SW 1271 (cell line): ENCODE data around the gene DEPDC1.
"Not testable (repeated sequence)": the region's sequence is repeated elsewhere in the genome, so short reads cannot be mapped to it uniquely, and the experiment has no call there.

Source experiments
- DNase-seq, 2 experiments: peaks; one replicate each; lab custom pipeline; 2025; lab: John Stamatoyannopoulos, UW

Gene DEPDC1

GRCh38 chr1:68478662-68479061, 18.2 kb downstream of the DEPDC1 start:
- no peak for DNase-seq

DNA sequence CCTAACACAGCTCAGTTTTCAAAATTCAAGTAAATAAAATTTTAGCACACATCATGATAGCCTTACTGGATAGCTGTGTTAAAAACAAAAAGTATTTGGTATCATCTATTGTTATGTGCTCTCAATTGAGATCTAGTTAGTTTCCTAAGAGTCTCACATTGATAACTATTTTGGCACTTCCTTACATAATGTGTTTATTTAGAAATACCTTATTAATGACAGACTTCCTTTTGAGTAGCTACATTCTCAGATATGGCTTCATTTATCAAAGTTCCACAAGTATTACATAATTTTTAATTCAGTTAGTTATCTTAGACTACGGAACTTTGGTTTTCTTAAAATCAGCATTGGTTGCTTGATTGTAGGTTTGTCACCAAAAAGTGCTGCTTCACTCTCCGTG, 20.3 kb downstream of the DEPDC1 start:
- DNase-seq = not testable (repeated sequence)

DNA sequence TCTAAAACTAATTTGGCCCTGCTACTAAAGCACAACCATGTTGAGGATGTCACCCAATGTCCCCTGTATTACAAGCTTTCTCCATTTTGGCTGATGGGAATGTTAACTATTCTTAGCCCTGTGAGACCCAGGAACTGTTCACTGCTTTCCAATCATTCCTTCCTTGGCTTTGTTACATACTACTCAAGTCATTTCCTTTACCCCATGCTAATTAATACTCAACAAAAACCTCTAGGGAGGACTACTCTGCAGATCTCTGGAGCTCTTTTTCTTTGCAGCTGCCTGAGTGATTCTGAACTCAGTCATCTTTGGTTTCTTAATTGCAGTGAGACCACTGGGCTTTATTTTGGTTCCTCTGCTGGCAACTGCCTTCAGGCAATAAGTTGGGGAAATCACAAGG, 23.8 kb downstream of the DEPDC1 start:
- DNase-seq = no peak

GRCh38 chr1:68470388-68470970, 26.4 kb downstream of the DEPDC1 start:
- DNase-seq = peak in 1 of 2 experiments; percentile 3

GRCh38 chr1:68464891-68465290, 32.0 kb downstream of the DEPDC1 start:
- DNase-seq = no peak

- no peak for DNase-seq
Measured at GRCh38 chr1:68460935-68461334, 35.9 kb downstream of the DEPDC1 start.

DNA sequence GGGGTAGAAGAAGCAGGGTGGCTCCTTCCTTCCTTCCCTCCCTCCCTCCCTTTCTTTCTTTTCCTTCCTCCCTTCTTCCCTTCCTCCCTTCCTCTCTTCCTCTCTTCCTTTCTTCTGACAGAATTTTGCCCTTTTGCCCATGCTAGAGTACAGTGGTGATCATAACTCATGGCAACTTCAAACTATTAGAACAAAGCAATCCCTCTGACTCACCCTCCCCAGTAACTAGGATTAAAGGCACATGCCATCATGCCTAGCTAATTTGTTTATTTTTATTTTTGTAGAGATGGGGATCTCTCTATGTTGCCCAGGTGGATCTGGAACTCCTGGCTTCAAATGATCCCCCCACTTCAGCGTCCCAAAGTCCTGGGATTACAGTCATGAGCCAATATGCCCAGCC, 37.1 kb downstream of the DEPDC1 start:
- DNase-seq = no peak

DNA sequence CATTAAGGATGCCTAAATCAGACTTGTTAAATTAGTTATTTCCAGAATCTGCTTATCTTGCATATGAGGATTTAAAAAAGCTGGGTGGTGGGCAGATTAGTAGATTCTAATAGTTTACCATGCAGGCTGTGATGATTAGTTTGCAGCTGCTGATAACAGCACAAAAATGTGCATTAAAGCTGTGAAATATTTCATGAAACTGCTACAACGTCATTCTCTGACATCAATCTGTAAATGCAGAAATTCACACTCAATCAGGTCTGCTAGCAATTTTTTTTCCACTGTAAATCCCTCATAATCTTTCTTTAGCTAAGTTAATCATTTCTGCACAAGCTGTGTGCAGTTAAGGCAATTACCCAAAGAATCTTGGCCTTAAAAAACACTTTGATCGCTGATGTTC, 37.8 kb downstream of the DEPDC1 start:
- no peak for DNase-seq

DNA sequence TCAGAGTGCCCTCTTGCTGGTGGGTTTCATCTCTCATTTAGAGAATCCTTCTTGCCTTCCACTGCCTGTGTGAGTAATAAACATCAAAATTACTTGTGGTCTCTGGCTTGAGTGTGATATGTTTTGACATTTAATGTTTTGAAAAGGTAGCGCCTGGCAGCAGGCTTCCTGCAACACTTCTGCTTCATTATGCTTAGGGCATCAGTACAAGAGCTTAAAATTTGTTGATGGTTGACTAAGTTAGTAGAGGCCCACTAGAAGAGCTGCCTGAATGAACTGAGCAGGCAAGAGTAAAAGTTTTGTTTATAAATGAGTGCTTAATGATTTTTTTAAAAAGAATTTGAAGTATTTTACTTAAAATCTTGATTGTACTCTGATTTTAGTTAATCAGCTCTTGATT, 40.7 kb downstream of the DEPDC1 start:
- no peak for DNase-seq

DNA sequence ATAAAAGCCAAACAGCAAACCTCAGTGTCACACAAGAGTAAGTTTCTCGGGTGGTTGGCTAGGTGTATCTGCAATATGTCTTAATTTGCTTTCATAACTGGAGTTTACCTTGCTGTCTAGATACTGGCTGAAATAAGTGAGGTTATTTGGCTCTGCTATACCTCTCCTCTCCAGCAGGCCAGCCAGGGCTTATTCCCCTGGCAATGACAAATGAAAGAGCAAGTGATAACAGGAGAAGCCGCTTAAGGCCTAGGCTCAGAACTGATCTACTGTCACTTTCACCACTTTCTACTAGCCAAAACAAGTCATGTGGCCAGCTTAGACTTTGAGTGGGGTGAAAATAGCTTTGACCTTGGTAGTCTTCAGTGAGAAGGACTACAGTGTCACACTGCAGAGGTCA, 42.3 kb downstream of the DEPDC1 start:
- no peak for DNase-seq

DNA sequence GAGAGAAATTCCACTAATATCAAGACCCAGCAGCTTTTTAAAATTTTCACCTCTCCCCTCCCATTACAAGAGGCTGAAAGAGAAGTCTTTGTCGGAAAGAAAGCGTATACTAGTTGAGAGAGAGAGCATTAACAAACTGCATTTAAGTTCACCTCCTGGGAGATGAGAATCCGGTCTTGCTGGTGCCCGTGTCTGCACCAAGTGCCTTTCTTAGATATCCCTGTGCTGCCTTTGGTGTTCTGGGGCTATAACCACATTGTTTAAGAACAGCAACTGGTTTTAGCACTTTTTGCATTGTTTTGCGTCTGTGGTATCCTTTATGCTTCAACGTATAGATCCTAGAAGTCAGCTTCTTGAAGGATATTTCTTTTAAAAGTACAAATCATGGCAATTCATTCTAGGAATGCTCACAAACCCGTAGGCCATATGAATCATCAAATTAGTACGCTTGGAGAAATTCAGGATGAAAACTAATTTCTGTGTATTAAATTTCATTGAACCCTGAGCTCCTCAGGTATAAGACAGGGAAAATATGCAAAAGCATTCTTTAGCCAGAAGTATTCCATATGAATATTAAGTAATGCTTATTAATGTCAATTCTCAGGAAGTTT, 43.7 kb downstream of the DEPDC1 start:
- DNase-seq = no peak

- no peak for DNase-seq
Measured at GRCh38 chr1:68449901-68450300, 47.0 kb downstream of the DEPDC1 start, which contains the start of gene RPE65. Gene RPE65, minus strand, starts transcription at chr1:68449954. Its CDS starts 49 bp downstream, at chr1:68449905.

DNA sequence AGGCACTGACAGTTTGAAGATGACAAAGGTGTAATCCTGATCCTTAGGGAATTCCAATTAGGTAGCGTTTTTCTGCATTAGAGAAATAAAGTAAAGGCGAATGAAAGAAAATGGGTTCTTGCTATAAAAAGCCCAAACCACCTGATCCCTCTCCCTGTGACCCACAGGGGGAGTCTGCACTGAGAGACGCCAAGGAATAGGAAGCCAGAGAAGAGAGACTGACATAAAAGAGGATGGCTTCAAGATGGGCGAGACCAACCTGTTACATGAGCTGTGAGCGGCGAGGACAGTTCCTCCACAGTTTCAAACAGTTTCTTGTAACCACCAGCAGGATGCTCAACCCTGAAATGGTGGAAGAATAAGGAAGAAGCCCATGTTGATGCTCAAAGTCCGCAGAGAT, 48.5 kb downstream of the DEPDC1 start:
- no peak for DNase-seq

DNA sequence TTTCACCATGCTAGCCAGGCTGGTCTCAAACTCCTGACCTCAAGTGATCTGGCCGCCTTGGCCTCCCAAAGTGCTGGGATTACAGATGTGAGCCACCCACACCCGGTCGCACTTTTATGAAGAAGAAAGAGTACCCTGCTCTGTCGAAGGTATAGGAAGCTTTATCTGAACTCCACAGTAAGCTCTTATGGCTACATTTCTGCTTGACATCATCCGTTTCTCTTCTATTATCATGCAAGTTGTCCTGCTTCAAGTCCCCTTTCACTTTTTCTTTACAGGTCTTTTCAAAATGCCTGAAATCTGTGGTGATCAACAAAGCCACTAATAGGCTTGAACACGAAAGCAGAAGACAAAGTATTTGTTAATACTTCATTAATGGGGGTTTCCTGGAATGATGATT, 51.2 kb downstream of the DEPDC1 start:
- DNase-seq = no peak

DNA sequence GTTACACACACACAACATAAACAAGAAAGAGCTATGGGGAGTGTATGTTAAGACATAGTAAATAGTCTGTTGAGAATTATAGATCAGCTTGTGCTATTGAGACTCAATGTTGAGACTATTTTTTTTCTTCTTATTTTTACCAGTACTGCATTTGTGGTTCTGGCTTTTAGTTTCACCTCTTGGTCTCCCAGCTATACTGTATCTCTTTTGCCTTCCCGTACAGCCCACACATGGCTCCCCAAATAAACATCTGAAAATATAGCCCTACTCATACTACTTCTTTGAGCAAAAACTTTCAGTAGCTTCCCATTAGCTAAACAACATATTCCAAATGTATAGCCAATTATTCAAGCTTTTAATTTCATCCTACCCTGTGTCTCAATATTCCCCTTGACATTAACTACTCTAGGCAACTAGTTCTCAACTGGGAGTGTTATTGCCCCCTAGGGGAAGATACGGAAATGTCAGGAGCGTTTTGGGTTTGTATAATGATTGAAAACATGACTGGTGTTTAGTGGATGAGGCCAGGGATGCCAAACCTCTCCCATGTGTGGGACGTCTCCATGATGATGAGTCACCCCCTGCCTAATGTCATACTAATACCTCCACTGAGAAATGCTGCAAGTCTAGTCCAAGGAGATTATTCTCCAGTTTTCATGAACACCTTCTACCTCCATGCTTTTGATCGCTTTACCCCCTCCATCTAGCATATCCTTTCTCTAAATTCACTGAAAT, 53.9 kb downstream of the DEPDC1 start:
- DNase-seq = peak in 1 of 2 experiments; percentile 49

- no peak for DNase-seq
Measured at GRCh38 chr1:68442006-68442405, 54.9 kb downstream of the DEPDC1 start.

DNA sequence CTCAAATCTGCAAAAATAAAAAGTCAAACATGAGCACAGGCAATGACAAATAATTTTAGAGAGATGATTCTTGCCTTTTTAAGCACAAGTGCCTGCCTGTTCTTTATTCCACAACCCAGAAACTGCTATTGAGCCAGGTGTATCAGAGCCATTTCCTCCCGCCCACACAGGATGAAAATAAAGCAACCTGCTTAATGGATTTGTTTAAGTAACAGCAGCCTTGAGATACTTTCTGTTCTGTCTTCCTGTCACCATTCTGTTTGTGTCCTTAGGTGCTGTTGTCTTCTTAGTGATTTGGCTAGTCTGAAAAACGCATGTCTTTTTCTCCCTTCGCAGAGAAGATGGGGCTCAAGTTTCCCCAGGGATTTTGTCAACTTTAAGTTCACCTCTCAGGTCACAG, 58.6 kb downstream of the DEPDC1 start:
- DNase-seq = no peak

- no peak for DNase-seq
Measured at GRCh38 chr1:68433395-68433794, 63.5 kb downstream of the DEPDC1 start.

GRCh38 chr1:68431076-68431475, 65.8 kb downstream of the DEPDC1 start:
- no peak for DNase-seq

DNA sequence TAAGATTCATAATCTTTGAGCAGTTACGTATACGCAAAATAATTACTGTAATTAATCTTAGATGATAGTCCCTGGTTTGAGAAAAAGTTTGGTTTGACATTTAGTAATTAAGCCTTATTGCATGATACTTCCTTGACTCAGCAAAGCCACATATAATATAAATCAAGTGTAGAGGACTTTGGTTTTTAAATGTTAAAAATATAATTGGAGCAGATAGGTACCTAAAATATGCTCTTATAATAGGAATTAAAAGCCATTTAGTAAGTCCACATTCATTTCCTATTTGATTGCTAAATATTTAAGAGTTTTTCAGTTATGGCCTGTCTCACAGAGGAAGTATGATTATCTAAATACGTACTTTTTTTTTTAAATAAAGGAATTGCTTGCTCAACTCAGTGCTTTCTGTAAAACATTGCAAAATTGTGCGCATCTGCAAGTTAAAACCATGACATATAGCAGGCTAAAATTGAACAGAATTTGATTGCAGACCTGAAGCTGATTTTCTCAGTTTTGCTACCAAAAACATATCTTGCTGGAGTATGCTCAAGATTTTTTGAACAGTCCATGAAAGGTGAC, 67.6 kb downstream of the DEPDC1 start:
- no peak for DNase-seq

GRCh38 chr1:68426594-68426993, 70.3 kb downstream of the DEPDC1 start:
- DNase-seq = no peak
